Measurements from ENCODE around the gene RAB11FIP4.
A peak's percentile ranks its signal among the peaks of the same experiment; 100 is the strongest.

The RAB11FIP4 gene

GRCh38 chr17:31461227-31461810, 69.8 kb downstream of the RAB11FIP4 start:
- DNase-seq = no peak

- no peak for DNase-seq
Observed at GRCh38 chr17:31462261-31462660, 70.8 kb downstream of the RAB11FIP4 start.

GRCh38 chr17:31466096-31466760, 74.8 kb downstream of the RAB11FIP4 start:
- DNase-seq = no peak

GRCh38 chr17:31467502-31468256, 76.2 kb downstream of the RAB11FIP4 start:
- no peak for DNase-seq

- DNase-seq = no peak
Observed at GRCh38 chr17:31469959-31470358, 78.5 kb downstream of the RAB11FIP4 start.

GRCh38 chr17:31470592-31470991, 79.1 kb downstream of the RAB11FIP4 start:
- no peak for DNase-seq

- no peak for DNase-seq
Observed at GRCh38 chr17:31472137-31472536, 80.7 kb downstream of the RAB11FIP4 start.

- no peak for DNase-seq
Observed at GRCh38 chr17:31475378-31476162, 84.1 kb downstream of the RAB11FIP4 start.

GRCh38 chr17:31476525-31477416, 85.3 kb downstream of the RAB11FIP4 start:
- no peak for DNase-seq

- DNase-seq = no peak
Observed at GRCh38 chr17:31477417-31478055, 86.1 kb downstream of the RAB11FIP4 start.

- DNase-seq = no peak
Observed at GRCh38 chr17:31479062-31479408, 87.6 kb downstream of the RAB11FIP4 start.

- no peak for DNase-seq
Observed at GRCh38 chr17:31479524-31479923, 88.0 kb downstream of the RAB11FIP4 start.

GRCh38 chr17:31480067-31480466, 88.6 kb downstream of the RAB11FIP4 start:
- no peak for DNase-seq

- no peak for DNase-seq
Observed at GRCh38 chr17:31480904-31481782, 89.7 kb downstream of the RAB11FIP4 start.

GRCh38 chr17:31481783-31482081, 90.3 kb downstream of the RAB11FIP4 start:
- DNase-seq = no peak

- DNase-seq = no peak
Observed at GRCh38 chr17:31484821-31485220, 93.3 kb downstream of the RAB11FIP4 start.

GRCh38 chr17:31486351-31487062, 95.0 kb downstream of the RAB11FIP4 start:
- DNase-seq = peak in 1 of 2 donors; percentile 14

GRCh38 chr17:31487063-31487647, 95.7 kb downstream of the RAB11FIP4 start:
- DNase-seq = no peak

GRCh38 chr17:31487648-31488263, 96.3 kb downstream of the RAB11FIP4 start:
- DNase-seq = peak; percentile 87 to 93

All from inflammatory macrophage treated with lipopolysaccharide for 1 hour (primary cell).